ENCODE results near the gene DNASE1L1.

DNASE1L1 gene

DNA sequence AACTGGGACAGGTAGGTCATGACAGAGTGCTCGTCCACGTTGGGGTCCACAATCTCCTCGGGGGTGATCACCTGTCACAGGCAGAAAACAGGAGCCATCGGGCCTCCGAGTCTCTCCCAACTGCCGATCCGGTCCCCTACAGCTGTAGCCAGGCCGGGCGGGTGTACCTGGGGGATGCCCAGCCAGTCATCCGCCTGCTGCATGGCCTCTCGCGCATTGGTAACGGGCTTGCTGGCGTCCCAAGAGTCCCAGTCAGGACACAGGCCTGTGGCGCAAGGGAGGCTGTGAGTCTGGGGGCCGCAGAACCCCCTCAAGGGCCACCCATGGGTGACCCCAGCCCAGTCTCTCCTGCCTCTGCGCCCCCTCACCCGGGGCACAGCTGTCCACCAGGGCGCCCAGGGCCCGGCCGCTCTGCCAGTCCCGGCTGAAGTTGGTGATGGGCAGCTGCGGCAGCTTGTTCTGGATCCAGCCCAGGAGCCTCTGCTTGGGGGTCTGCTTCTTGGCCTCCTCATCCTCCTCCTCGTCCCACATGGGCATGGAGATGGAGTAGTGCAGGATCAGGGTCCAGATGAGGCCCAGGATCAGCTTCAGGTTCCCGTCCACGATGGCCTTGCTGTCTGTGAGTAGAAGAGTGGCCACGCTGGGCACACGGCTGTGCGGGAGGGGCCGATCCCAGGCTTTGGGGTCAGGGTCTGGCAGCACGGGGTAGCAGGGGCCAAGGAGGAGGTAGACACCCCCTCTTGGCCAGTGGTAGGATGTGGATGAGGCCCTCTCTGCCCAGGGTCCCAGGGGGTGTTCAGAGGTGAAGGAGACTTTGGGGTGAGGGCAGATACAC lies 41.4 kb downstream of the DNASE1L1 start:
- no peak for DNase-seq (ENCODE audit: low spot score)

DNA sequence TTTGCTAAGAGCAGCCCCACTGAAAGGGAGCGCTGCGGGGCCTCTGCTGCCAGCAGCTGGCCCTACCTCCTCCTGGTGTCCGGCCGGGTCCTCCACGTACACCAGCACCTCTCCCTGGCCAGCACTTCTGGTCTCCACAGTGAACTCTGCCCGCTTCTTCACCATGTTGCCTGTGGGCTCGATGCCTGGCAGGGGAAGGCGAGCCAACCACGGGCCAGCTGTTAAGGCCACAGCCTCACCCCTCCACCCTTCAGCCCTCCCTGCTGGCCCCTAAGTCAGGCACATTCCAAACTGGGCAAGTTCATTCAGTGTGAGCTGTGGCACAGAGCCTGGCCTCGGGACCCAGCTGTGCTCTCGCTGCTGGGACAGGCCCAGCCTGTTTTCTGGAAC lies 42.4 kb downstream of the DNASE1L1 start:
- DNase-seq (ENCODE audit: low spot score), result no peak

DNA sequence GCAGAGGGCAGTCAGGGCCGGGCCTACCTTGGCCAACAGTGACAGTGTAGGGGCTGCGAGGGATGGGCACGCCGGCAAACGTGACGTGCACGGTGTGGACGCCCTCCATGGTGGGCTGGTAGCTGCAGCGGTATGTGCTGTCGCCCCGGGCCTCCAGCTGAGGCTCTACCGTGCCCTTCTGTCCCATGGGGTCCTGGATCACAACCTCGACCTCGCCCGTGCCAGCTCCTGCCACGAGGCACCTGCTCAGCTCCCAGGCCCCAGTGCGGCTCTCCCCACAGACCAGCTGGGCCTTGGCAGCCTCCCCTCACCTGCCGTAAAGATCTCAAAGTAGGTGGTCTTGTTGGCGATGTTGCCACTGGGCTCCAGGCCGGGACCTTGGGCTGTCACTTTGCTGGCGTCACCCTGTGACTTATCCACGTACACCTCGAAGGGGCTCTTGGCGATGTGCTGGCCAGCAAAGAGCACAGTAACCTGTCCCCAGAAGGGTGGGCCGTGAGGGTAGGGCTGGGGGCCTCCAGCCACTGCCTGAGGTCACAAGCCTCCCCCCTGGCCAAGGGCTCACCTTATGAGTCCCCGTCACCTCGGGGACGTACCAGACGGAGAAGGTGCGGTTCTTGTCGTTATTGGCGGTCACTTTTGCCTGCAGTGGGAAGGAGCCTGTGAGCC lies 42.9 kb downstream of the DNASE1L1 start:
- no peak for DNase-seq (ENCODE audit: low spot score)

DNA sequence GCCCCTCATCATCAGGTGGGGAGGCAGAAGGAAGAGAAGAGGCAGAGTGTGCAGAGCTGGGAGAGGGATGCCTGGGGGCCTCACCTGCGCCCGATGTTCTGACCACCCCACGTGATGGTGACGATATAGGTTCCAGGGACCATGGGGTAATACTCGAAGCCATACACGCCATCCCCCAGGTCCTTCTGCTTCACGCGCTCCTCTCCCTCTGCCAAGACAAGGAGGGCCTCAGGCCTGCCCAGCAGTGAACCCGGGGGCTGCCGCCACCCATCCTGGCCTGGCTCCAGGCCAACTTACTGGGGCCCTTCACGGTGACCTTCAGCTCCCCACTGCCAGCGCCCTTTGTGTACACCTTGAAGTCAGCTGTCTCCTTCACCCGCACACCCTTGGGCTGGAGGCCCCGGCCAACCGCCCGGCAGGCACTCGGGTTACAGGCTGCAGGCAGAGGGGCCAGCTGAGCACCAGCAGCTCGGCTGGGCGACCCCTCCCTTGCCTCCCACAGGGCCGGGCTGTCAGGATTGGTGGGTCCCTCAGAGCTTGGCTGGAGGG lies 43.9 kb downstream of the DNASE1L1 start:
- DNase-seq (ENCODE audit: low spot score), result no peak

DNA sequence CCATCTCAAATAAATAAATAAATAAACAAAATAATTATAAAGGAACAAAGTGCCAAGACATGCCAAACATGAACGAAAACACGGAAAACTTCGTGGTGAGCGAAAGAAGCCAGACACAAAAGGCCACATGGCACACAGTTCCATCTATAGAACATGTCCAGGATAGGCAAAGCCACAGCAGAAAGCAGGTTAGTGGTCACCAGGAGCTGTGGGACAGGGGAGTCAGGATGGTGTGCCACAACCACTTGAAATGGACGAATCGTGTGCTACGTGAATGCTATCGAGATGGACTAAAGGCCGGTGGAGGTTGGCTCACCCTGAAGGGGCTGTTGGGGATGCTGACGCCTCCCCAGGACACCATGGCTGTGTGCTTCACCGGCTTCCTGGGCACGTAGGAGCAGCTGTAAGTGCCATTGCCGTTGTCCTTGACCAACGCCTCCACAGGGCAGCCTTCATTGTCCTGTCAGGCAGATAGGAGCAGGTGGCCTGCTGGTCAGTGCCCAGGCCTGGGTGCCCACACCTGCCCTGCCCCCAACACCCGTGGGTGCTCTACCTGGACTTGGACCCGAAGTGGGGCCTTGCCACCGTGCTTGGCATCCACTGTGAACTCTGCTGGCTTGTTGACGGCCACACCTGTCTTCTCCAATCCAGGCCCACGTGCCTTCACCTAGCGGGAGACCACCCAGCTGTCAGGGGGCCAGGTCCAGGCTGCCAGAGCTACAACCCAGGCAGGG lies 45.2 kb downstream of the DNASE1L1 start:
- no peak for DNase-seq (ENCODE audit: low spot score)

DNA sequence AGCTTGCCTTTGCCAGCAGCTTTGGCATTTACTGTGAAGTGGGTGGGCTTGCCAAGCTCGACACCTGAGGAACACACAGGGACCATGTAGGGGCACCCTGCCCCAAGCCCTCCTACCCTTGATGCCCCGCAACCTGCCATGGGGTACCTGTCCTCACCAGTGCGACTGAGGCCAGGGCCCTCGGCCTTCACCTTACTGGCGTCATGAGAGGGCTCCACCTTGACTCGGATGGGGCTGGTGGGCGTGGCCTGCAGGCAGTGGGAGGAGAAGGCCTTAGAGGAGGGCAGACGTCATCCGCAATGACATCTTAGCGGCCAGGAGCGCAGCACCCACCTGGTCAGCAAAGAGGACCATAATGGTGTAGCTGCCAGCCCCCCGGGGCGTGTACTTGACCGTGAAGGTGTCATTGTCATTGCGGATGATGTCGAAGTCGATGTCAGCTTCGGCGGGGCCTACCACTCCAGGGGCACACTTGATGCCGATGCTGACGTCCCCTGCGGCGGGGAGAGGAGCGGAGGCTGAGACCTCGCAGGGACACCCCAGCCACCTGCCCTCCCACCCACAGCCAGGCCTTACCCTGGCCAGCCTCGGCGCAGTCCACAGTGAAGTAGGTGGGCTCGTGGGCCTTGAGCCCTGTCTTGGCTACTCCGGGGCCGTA lies 46.8 kb downstream of the DNASE1L1 start:
- no peak for DNase-seq (ENCODE audit: low spot score)

DNA sequence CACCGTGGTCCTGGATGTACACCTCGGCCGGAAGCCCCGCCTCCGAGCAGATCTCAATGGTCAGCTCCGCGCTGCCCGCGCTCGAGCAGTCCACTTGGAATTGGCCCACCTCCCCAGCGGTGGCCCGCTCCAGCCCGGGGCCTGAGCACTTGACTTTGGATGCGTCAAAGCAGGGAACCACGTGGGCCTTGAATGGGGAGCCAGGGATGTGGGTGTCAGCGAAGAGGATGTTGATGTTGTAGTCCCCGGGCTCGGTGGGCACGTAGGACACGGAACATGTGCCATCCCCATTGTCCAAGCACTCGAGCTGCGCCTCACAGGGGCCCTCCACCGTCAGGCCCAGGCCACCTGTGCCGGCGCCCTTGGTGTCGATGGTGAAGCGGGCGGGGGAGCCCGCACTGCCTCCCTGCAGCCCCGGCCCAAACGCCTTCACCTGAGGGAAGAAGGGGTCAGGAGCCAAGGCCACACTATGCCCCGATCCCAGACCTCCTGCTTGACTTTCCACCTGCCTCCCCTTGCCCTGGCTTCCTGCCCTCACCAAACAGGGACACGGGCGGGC lies 48.8 kb downstream of the DNASE1L1 start:
- no peak for DNase-seq (ENCODE audit: low spot score)

DNA sequence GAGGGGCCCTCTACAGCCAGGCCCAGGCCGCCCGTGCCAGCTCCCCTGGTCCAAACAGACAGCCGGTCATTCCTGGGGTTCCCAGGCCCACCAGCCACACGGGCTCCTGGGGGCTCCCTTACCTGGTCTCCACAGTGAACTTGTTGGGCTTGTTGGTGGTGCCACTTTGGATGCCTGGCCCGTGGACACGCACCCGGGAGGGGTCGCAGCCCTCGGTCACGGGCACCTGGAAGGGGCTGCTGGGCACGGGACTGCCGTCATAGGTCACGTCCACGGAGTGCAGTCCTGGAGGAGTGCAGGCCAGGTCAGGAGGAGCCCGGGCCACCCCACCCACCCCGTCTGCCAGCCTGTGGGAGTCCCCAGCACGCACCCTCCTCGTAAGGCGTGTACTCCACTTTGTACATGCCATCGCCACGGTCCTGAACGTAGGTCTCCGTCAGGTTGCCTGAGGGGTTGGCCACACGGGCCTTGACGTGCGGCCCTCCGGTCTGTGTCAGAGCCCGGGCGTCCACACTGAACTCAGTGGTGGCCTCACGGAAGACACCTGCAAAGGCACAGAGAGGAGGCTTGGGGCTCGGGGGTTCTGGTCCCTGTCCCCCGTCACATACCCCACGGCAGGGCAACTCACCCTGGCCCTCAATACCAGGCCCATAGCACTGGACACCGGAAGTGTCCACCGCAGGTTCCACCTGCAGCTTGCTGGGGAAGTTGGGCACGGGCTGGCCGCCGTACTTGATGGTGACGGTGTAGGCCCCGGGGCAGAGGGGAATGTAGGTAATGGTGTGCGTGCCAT lies 49.5 kb downstream of the DNASE1L1 start:
- no peak for DNase-seq (ENCODE audit: low spot score)

DNA sequence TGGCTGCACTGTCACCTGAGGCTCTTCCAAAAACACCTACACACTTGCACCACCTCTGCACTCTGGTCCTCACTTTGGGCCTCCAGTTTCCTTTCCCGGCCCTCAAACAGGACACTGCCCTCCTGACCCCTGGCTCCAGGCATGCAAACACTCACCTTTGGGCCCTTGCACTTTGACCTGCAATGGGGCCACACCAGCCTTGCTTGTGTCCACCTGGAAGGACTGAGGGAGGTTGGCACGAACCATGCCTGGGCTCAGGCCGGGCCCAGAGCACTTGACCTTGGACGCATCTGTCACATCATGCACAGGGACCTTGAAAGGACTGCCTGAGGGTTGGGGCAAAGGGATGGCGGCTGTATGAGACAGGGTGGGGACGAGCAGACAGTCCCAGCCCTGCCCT lies 50.2 kb downstream of the DNASE1L1 start:
- DNase-seq (ENCODE audit: low spot score), result no peak

DNA sequence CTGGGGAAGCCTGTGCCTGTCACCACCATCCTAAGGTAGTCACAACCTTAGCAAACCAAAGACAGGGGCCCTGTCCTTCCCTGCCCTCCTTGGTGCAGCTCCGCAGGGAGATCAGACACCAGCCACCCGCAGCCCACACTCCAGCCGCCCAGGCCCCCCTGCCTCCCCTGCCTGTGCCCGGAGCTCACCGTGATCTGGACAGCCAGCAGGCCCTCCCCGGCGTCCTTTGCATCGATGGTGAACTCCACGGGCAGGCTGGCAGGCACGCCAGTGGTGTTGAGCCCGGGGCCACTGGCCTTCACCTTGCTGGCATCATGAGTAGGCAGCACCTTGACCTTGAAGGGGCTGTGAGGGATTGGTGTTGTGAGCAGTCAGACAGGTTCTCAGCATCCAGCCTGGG lies 51.0 kb downstream of the DNASE1L1 start:
- DNase-seq (ENCODE audit: low spot score), result no peak

DNA sequence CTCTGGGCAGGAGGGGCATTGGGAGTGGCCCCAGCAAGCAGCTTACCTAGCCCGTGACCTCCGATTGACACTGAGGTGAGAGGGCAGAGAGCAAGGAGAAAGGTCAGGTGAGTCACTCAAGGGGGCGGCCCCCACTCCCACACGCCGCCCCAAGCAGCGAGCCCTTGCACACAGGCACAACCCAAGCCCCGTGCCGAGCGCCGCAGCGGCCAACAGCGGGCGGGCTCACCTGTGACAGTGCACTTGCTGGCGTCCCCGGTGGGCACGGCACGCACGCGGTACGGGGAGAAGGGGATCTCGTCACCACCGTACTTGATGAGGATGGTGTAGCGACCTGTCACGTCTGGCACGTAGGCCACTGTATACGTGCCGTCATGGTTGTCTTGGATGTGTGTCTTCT lies 51.8 kb downstream of the DNASE1L1 start:
- no peak for DNase-seq (ENCODE audit: low spot score)

DNA sequence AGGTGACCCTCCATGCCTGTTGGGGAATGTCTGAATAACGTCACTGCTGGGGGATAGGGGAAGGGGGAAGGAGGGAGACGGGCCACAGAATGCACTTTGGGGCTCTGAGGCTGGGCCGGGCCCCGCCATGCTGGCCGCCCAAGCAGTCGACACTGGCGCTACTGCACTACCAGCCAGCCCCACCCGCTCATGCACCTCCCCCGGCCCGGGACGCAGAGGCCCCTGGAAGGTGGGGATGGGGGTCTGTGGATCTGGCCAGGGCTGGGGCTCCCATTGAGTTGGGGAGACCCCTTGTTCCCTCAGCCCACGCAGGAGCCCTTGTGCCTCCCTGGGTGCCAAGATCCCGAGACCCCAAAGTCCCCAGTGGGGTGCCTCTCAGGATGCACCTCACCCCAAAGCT lies 52.5 kb downstream of the DNASE1L1 start:
- DNase-seq (ENCODE audit: low spot score), result no peak

DNA sequence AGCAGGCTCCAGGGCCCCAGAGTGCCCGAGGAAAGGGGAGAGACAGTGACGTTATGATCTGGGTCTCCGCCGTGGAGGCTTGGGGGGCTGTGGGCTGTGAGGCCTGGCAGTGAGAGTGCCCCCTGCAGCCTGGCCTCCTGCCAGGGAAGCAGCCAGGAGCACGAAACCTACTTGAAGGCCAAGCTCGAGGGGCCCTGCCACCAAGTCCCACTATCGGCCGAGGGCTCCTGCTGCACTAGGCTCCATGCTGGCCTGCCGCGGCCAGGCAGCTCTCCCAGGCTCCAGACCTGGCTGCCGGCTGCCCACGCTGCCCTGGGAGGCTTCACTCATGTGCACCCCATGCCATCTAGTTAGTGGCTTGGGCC lies 53.3 kb downstream of the DNASE1L1 start:
- DNase-seq (ENCODE audit: low spot score), result no peak

DNA sequence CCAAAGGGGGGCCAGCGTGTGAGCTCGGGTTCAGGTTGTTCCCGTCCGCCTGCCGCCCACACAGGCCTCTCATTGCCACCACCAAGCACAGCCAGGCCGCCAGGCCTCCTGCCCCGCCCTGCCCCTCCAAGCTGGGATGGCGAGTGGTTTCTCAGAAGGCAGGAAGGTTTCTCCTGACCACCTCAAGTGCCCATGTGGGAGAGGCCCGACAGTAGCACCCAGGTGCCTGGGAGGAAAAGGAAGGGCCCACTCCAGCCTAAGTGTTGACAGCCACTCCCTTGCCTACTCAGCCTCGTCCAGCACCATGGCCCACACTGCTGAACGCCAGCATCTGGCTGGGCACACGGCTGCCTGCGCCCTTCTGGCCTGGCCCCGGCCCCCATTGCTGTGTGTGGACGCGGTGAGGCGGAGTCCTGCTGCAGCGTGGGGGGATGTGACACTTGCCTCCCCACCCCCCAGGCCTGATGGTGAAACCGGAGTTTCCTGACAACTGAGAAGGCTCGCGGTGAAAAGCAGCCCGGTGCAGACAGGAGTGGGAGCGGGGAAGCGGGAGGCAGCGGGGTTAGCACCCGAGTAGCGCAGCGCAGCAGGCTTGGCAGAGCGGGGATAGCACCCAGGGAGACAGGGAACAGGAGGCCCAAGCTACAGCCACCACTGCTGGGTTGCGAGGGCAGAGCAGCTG lies 53.8 kb downstream of the DNASE1L1 start:
- DNase-seq (ENCODE audit: low spot score), result no peak

DNA sequence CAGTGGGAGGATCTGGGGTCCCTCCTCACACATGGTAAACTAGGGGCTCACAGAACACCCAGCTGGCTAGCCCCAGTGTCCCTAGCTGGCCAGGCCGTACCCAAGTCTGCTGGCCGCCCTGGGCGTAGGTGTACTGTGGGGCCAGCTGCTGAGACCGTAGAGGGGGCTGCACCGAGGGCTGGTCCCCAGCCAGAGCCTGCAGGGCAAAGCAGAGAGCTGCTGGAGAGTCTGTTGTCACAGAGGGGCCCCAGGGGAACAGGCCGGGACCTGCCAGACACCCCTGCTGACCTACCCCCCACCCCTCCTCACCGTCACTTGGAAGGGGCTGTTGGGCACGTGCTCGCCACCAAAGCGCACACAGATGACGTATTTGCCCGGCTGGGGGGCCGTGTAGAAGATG lies 54.5 kb downstream of the DNASE1L1 start:
- DNase-seq (ENCODE audit: low spot score), result no peak

DNA sequence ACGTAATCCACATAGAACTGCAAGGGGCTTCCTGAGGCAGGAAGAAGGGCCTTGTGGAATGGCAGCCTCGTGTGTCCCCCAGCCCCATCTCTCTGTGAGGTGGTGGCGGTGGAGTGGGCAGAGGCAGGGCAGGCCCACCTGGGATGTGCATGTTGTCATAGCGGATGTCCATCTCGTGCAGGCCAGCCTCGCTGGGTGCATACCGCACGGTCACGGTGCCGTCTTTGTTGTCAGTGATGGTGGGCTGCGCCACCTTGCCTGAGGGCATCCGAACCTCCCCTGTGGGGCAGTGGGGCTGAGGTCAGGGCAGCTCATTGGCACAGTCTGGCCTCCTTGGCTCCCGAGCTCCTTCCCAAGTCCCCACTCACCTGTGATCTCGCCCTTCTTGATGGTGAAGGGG lies 55.0 kb downstream of the DNASE1L1 start:
- no peak for DNase-seq (ENCODE audit: low spot score)

DNA sequence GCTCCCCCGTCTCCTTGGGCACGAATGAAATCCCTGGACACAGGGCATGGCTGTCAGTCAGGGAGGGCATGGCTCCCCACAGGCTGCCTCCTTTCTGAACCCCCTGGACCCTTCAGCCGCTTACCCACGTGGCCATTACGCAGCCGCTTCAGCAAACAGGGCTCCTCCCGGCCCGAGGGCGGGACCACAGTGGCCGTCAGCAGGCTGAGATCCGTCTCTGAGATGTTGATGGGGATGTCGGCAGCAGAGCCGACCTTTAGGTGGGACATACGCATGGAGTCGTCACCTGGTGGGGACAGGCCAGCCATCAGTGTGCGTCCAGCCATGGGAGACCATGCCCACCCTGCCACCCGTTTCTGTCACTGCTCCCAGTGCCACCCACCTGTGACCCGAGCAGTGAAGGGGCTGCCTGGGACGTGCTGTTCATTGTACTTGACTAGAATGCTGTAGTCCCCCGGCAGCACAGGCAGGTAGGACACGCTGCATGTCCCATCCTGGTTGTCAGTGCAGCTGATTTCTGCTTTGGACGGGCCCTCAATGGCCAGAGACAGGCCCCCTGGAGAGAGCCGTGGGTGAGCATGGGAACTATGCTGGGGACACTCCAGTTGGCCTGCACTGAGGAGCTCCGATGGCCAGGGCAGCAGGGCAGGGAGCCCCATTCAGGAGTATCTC lies 55.7 kb downstream of the DNASE1L1 start:
- DNase-seq (ENCODE audit: low spot score), result no peak

DNA sequence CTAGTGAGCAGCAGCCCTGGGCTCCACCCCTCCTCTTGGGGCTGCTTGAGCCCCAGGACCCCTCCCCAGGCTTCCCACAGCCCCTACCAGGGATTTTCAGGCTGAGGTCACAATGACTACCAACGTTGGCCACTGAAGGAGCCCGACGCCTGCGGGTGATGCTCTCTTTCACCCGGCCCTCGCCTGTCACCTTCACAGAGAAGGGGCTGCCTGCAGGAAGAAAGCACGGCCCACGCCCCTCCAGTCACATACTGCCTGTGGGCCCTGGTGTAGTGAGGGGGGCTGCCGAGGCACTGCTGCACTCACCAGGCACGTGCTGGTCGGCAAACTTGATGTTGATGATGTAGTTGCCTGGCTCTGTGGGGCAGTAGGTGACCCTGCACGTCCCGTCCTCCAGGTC lies 56.6 kb downstream of the DNASE1L1 start:
- no peak for DNase-seq (ENCODE audit: low spot score)

DNA sequence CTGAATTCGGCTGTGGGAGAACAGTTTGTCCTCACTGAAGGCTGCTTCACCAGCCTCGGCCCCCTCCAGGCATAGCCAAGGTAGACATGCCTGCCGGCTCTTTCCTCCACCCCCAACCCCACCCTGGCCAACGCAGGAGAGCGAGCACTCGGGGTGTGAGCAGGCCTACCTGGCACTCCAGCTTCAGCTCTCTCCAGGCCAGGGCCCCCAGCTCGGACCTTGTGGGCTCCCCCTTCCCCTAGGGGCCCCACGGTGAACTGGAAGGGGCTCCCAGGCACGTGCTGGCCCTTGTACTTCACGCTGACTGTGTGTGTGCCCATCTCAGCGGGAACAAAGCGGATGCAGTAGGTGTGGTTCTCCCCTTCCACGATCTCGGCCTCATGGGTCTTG lies 57.0 kb downstream of the DNASE1L1 start:
- no peak for DNase-seq (ENCODE audit: low spot score)
